ENCODE data around the gene NCK2. TPM values are rescaled to one million over a fixed set of nuclear protein-coding genes. Genes with fewer than 3 reads are reported as not detected.
A peak's percentile ranks its signal among the peaks of the same experiment; 100 is the strongest.

Gene NCK2
- total and polyA plus RNA-seq, 2 experiments from 2014 or later: 72.6 to 100 TPM

- H3K4me1 ChIP-seq (ENCODE audit: insufficient read depth): peaks cover 43% of the 10 kb centered on the region
These were observed 52.6 kb downstream of the NCK2 start for GRCh38 chr2:105797298-105797819.

DNA sequence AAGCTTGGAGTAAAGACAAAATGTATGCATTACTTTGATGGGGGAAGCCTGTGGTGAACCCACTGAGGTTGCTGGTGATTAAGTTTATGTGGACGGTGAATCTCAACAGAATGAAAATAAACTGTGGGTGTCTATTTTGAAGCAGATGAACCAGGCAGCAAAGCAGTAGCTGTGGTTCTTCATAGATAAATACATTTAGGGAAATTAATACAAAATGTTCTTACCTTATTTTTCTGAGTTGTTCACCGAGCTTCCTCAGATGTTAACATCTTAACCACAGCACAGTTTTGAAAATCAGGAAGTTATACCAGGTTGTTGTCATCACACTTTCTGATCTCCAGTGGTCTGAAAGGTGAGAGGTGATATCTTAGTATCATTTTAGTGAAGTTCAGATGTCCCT lies 53.9 kb downstream of the NCK2 start:
- 79% methylated on average over 2 of the region's 2 CpGs for WGBS (ENCODE audit: low lambda C conversion rate, missing lambda C conversion rate)
- Histone ChIP-seq H3K4me1 (ENCODE audit: insufficient read depth) (peaks cover 53% of the 10 kb centered on the region), H3K4me2 (no peak overlapping the region), H3K27me3 (no peaks in the 10 kb centered on the region), H3K9me2 (replicated peaks; ENCODE audit: insufficient read depth) (no peaks in the 10 kb centered on the region), H4K20me1 (ENCODE audit: insufficient read depth, poor library complexity, severe bottlenecking) (peaks cover 83% of the 10 kb centered on the region), H3K9me3 (ENCODE audit: low read depth) (no peaks in the 10 kb centered on the region), H3K27ac (no peak overlapping the region), H3K79me2 (peaks cover 100% of the 10 kb centered on the region), H3K36me3 (replicated peaks; ENCODE audit: insufficient read depth, low read depth) (no peaks in the 10 kb centered on the region), H2AFZ (no peak overlapping the region), H3K4me3 (no peak overlapping the region)
- TF ChIP-seq EZH2 (IDR thresholded peaks at IDR 0.05; ENCODE audit: borderline replicate concordance): no peak
- TF ChIP-seq, protein P1, sequence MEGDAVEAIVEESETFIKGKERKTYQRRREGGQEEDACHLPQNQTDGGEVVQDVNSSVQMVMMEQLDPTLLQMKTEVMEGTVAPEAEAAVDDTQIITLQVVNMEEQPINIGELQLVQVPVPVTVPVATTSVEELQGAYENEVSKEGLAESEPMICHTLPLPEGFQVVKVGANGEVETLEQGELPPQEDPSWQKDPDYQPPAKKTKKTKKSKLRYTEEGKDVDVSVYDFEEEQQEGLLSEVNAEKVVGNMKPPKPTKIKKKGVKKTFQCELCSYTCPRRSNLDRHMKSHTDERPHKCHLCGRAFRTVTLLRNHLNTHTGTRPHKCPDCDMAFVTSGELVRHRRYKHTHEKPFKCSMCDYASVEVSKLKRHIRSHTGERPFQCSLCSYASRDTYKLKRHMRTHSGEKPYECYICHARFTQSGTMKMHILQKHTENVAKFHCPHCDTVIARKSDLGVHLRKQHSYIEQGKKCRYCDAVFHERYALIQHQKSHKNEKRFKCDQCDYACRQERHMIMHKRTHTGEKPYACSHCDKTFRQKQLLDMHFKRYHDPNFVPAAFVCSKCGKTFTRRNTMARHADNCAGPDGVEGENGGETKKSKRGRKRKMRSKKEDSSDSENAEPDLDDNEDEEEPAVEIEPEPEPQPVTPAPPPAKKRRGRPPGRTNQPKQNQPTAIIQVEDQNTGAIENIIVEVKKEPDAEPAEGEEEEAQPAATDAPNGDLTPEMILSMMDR (IDR thresholded peaks at IDR 0.05; ENCODE audit: poor library complexity): no peak
- no peak for TF ChIP-seq EZH2phosphoT487 (IDR thresholded peaks at IDR 0.05; ENCODE audit: low read depth, severe bottlenecking, unreplicated experiment)
- DNase-seq (ENCODE audit: low spot score): no peak

More at GRCh38 chr2:105797298-105797819, 52.6 kb downstream of the NCK2 start:
- H3K4me3 ChIP-seq: no peak overlapping the region
- H2AFZ ChIP-seq: no peak overlapping the region
- no peaks in the 10 kb centered on the region for H3K27me3 ChIP-seq
- peaks cover 84% of the 10 kb centered on the region for H4K20me1 ChIP-seq (ENCODE audit: insufficient read depth, poor library complexity, severe bottlenecking)
- no peaks in the 10 kb centered on the region for H3K36me3 ChIP-seq (replicated peaks; ENCODE audit: insufficient read depth, low read depth)
- DNase-seq (ENCODE audit: low spot score): no peak
- H3K9me2 ChIP-seq (replicated peaks; ENCODE audit: insufficient read depth): no peaks in the 10 kb centered on the region
- peaks cover 100% of the 10 kb centered on the region for H3K79me2 ChIP-seq
- H3K27ac ChIP-seq: no peak overlapping the region
- peak overlapping the region; percentile 3 for H3K4me2 ChIP-seq
- no peaks in the 10 kb centered on the region for H3K9me3 ChIP-seq (ENCODE audit: low read depth)
- 72% methylated on average over 7 of the region's 7 CpGs for WGBS (ENCODE audit: low lambda C conversion rate, missing lambda C conversion rate)
- TF ChIP-seq, protein P1 (IDR thresholded peaks at IDR 0.05; ENCODE audit: poor library complexity): no peak
- TF ChIP-seq EZH2phosphoT487 (IDR thresholded peaks at IDR 0.05; ENCODE audit: low read depth, severe bottlenecking, unreplicated experiment) (no peak), EZH2 (IDR thresholded peaks at IDR 0.05; ENCODE audit: borderline replicate concordance) (no peak)

DNA sequence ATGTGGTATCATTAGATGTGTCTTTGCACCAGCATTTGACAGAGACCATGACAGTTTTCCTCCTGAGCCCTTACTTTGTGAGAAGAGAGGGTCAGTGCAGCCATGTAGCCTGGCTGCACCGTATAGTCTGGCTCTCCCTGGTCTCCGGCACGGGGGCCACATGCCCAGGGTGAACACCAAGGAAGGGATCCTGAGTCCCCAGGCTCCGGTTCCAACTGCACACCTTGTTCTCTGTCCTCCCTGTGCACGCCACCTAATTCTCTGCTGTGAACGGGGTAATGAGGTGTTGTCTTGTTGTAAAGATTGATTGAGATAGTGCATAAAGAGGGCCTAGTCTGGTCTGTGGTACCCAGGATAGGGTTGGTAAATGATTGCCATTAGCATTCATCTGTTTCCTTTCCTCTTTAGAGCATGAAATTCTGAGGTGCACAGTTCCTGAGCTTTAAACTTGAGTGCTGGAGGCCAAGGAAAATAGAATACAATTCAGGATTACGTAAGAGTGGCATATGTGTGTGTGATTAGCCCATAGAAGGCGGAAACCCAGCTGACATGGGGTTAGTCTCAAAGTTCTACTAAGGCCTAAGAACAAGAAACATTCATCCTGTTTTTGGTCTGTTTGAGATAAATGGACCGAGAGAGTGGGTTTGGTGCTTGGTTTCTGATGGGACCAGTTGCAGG lies 55.5 kb downstream of the NCK2 start:
- H3K4me1 ChIP-seq (ENCODE audit: insufficient read depth): peaks cover 65% of the 10 kb centered on the region

More for the DNA sequence above, 55.5 kb downstream of the NCK2 start:
- peak; percentile 32 for DNase-seq (ENCODE audit: low spot score)
- Histone ChIP-seq H3K4me3 (no peak overlapping the region), H3K4me2 (no peak overlapping the region), H3K36me3 (replicated peaks; ENCODE audit: insufficient read depth, low read depth) (no peaks in the 10 kb centered on the region), H3K79me2 (peaks cover 100% of the 10 kb centered on the region), H3K27me3 (no peaks in the 10 kb centered on the region), H4K20me1 (ENCODE audit: insufficient read depth, poor library complexity, severe bottlenecking) (peaks cover 83% of the 10 kb centered on the region), H3K9me3 (ENCODE audit: low read depth) (no peaks in the 10 kb centered on the region), H3K27ac (peak overlapping the region; percentile 55), H2AFZ (no peak overlapping the region), H3K9me2 (replicated peaks; ENCODE audit: insufficient read depth) (no peaks in the 10 kb centered on the region)
- TF ChIP-seq, protein P1 (IDR thresholded peaks at IDR 0.05; ENCODE audit: poor library complexity): no peak
- no peak for TF ChIP-seq EZH2 (IDR thresholded peaks at IDR 0.05; ENCODE audit: borderline replicate concordance)
- TF ChIP-seq EZH2phosphoT487 (IDR thresholded peaks at IDR 0.05; ENCODE audit: low read depth, severe bottlenecking, unreplicated experiment): no peak
- WGBS (ENCODE audit: low lambda C conversion rate, missing lambda C conversion rate): 88% methylated on average over 9 of the region's 9 CpGs
